ENCODE data around the gene SLC37A3.
"Not testable (repeated sequence)": the region's sequence is repeated elsewhere in the genome, so short reads cannot be mapped to it uniquely, and the experiment has no call there.

The SLC37A3 gene, protein sequence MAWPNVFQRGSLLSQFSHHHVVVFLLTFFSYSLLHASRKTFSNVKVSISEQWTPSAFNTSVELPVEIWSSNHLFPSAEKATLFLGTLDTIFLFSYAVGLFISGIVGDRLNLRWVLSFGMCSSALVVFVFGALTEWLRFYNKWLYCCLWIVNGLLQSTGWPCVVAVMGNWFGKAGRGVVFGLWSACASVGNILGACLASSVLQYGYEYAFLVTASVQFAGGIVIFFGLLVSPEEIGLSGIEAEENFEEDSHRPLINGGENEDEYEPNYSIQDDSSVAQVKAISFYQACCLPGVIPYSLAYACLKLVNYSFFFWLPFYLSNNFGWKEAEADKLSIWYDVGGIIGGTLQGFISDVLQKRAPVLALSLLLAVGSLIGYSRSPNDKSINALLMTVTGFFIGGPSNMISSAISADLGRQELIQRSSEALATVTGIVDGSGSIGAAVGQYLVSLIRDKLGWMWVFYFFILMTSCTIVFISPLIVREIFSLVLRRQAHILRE

DNA sequence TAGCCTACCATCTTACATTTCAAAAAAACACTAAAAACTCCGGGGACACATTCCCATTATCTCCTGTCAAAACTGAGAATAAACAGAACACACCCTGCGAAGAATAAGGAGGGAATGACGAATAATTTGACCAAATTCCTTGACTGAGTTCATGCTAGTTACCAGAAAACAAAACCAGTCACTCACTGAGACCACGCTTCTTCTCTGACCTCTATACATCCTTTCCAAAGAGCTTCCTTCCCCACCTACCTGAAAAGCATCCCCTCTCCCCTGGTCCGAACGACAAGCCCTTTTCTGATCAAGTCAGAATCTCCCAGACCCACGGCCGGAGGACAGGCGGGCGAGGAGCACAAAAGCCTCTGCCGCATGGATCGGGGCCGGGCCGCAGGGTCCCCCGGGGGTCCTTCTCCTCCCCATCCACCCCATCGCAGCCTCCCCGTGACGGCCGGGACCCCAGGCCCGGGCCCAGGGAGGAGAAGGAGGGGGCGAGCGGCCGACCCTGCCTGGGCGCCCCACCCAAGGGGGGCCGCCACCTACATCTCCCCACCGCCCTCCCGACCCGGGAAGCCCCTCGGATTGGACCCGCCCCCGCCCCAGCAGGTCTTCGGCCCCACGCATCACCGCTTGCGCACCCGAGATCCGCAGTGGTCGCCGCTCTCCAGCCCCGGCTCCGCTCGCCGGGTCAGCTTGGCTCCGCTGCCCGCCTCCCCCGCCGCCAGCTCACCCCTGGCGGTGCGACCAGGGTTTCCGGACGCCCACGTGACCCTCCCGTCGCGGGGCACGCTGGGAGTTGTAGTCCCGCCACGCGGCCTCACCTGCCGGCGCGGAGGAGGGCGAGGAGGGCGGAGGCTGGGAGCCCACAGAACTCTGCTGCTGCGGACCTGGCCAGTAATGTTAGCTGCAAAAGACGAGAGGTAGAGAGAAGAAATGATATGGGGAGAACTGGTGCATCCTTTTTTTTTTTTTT lies at the start of gene SLC37A3:
Gene SLC37A3 (minus strand): TSS at position 747 of the 967 bp plus-strand sequence. CDS start 16,004 bp downstream, outside the sequence.
- peak; percentile 93 for DNase-seq

DNA sequence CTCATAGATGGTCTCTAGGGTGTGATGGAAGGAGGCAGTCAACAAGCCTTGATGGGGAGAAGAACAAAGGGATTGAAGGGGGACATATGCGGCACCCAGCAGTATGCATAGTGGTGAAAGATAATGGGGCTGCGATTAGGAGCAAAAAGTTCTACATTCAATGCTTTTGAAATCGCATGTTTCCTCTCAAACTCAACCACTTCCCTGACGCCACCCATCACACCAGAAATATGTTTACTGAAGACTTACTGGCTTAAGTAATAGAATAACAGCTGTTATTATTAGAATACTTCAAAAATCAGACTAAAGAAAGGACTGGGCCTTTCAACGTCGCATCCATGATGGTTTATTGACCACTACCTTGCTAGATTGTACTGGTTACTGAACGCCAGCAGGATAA lies 49.5 kb upstream of the SLC37A3 start:
- no peak for DNase-seq

DNA sequence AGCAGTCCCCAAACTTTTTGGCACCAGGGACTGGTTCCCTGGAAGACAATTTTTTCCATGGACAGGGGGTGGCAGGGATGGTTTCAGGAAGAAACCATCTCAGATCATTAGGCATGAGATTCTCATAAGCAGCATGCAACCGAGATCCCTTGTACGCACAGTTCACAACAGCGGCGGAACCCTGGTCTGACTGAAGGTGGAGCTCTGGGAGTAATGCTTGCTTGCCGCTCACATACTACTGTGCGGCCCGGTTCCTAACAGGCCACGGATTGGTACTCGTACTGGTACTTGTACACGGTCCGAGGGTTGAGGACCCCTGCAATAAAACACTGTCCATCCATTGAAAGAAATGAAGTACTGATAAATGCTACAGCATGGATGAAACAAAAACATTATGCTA lies 48.1 kb upstream of the SLC37A3 start:
- DNase-seq = no peak

DNA sequence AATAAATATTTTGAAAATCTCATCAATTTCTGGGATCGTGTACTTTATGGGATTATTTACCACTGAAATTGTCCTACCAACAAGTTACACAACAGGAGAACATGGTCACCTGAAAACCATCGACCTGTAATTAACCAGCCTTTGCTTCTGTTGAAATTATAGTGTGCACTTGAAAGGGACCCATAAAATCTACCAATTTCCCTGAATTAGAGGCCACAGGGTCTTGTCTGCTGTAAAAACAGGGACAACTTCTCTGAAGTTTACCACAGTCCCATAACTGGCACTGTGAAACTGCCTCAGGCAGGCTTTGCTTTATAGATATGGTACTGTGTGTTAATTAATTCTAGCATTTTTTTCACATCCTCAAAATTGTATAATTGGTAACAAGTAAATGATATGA lies 43.2 kb upstream of the SLC37A3 start:
- no peak for DNase-seq

DNA sequence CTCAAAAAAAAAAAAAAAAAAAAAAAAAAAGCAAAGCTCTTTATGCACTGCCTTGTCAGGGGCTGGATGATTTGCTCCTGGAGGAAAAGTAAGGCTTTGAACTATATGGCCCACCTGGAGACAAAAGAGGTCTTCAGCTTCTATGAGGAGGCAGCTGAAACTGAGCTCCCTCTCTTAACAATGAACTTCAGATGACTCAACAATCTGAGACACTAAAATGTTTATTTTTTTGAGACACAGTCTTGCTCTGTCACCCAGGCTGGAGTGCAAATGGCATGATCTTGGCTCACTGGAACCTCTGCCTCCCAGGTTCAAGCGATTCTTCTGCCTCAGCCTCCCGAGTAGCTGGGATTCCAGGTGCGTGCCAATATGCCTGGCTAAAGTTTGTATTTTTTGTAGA lies 42.3 kb upstream of the SLC37A3 start:
- DNase-seq = no peak

DNA sequence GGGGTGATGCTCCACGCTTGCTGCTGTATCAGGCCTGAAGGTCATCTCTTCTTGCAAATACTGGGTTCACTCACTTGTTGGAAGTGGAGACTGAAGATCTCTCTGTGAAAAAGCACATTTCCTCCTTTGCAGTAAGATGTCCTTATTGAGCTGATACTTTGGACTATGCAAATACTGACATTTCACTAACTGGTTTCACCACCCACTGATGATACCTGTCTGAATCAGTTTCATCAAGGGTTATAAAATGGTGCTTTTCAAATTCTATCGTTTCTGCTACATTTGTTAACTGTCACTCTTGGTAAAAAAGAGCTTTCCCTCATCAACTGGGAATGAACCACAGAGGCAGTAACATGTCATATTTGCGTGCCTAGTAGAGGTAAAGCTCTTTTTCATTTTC lies 41.0 kb upstream of the SLC37A3 start:
- DNase-seq = no peak

DNA sequence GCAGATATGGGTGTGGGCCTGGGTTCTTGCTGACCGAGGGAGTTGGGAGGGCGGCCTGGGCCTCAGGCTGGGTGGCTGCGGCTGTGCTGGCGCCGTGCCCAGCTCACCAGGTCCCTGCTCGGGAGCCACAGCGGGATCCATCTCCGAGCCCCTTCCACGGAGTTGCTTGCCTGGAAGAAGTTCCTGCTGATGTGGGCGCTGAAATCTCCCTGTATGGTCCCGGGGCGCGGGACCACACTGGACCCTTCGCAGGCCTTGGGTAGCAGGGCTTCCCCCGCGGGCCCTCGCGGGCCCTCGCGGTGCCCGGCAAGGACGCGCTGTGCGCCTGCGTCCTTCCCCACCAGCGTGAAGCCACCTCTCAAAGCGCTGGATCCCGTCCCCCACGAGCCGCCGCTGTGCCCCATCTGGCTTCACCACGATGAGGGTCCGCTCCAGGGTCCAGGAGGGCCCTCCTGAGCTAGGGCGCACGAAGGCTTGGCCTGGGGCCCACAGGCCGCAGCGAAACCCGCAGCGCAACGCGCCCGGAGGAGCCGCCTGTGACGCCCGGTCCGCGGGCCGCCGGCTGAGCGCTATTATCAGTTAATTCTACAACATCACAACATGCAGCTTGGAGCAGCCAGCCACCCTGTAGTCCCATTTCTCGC lies 37.0 kb upstream of the SLC37A3 start:
- DNase-seq = no peak

DNA sequence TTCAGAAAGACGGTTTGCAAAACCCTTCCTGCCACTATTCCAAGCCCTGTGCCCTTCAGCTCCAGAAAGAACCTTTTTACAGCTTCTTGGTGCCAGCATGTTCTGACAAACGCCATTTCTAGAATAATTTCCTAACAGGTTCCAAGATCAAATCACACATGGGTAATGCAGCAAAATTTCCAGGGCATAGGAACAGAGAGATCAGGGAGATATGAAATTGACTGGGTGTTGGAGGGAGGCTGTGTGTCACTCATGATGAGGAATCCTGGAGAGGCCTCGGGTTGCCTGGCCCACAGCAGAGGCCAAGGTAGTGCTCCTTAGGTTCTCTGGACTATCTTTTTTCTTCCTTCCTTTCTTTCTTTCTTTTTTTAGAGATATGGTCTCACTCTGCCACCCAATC lies 35.1 kb upstream of the SLC37A3 start:
- DNase-seq = no peak

DNA sequence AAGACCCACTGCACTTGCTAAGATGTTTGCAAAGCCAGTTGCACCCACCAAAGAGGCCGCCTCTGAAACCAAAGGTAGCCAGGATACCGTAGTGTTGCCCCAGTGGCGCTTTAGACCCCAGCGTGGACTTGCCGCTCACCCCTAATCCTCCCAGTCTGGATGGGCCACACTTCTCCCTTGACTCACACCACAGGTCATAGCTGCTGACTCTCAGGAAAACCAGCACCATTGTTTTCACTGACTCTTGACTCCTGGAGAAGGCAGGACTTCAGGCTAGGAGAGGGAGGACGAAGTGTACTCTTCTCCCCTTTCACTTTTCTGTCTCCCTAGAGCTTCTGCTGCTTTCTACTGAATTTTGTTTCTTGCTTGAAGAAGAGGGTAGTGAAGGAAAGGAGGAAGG lies 27.8 kb upstream of the SLC37A3 start:
- no peak for DNase-seq

DNA sequence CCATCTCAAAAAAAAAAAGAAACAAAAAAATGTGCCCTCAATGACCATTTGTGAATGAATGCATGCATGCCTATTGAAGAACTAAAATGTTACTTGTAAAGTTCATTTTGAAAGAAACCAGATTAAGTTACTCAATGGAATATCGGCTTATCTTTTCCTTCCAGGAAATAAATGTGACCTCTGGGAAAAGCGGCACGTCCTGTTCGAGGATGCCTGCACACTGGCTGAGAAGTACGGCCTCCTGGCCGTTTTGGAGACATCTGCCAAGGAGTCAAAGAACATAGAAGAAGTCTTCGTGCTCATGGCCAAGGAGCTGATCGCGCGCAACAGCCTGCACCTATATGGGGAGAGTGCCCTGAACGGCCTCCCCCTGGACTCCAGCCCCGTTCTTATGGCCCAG lies 27.4 kb upstream of the SLC37A3 start:
- DNase-seq = no peak

DNA sequence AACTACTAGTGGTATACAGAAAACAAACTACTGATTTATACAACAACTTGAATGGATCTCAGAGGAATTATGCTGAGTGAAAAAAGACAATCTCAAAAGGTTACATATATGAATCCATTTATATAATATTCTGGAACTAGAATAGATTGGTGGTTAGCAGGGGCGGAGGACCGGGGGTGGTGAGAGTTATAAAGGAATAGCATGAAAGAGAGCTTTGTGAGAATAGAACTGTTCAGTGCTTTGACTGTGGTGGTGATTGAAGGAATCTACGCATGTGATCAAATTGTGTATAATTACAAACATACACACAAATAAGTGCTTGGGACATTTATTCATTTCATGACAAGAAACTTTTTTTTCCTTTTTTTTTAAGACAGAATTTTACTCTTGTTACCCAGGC lies 25.2 kb upstream of the SLC37A3 start:
- no peak for DNase-seq

DNA sequence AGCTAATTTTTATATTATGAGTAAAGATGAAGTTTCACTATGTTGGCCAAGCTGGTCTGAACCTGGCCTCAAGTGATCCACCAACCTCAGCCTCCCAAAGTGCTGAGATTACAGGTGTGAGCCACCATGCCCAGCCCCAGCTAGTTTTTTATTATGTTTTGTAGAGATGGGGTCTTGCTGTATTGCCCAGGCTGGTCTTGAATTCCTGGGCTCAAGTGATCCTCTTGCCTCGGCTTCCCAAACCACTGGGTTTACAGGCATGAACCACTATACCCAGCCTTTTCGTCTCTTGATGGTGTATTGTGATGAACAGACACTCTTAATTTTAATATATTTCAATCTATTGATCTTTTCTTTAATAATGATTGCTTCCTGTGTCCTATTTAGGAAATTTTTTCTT lies 23.2 kb upstream of the SLC37A3 start:
- DNase-seq = no peak

DNA sequence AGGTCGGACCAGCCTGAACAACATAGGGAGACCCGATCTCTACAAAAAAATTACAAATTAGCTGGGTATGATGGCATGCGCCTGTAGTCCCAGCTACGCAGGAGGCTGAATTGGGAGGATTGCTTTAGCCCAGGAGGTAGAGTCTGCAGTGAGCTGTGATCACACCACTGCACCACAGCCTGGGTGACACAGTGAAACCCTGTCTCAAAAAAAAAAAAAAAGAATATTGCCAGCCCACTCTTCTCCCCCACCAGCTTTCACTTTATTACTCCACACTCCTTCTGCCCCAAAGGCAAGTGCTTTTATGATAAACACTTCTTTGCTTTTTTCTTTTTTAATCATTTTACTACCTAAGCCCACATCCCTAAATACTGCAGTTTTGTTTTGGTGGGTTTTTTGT lies 20.3 kb upstream of the SLC37A3 start:
- DNase-seq = no peak

DNA sequence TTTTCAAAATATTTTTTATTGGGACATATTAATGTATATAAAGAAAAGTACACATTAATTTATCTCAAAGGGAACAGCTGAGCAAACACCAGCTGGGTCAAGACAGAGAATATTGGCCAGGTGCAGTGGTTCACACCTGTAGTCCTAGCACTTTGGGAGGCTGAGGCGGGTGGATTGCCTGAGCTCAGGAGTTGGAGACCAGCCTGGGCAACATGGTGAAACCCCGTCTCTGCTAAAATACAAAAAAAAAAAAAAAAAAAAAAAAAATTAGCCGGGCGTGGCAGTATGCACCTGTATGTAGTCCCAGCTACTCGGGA lies 19.8 kb upstream of the SLC37A3 start:
- not testable (repeated sequence) for DNase-seq

DNA sequence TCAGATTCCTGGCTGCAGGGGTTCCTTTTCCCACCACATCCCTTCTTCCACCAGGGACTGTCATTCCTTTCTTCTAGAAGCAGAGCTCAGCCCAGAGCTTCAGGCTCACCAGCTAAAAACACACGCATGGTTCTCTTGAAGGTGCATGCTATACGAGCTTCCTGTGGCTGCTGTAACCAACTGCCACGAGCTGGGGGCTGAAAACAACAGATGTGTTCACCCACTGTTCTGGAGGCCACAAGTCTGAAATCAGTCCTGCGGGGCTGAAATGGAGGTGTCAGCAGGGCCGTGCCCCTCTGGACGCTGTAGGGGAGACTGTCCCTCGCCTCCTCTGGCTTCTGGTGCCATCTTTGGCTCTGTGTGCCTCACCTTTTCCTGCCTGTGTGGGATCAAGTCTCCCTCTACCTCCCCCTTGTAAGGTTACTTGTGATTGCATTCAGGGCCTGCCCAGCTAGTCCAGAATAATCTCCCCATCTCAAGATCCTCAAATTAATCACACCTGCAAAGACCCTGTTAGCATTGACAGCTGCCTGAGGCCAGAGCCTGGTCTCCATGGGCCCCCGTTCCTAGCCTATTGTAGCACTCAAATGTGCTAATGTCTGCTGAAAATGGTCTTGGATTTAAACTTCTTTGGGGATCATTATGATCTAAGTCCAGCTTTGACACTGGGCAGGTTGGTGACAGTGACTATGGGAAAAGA lies 19.3 kb upstream of the SLC37A3 start:
- DNase-seq = no peak

DNA sequence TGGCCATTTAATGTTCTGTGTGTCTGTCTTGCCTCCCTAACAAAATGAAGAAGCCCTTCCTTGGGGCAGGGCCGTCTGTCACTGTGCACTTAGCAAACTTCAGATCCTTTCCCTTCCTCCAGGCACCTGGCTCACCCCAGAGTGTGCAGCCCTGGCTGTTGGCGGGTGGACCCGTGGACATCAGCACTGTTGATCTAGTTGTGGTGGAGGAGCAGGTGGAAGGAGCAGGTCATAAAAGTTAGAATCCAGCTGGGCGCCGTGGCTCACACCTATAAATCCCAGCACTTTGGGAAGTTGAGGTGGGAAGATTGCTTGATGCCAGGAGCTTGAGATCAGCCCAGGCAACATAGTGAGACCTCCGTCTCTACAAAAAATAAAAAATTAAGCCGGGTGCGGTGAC lies 18.2 kb upstream of the SLC37A3 start:
- no peak for DNase-seq

DNA sequence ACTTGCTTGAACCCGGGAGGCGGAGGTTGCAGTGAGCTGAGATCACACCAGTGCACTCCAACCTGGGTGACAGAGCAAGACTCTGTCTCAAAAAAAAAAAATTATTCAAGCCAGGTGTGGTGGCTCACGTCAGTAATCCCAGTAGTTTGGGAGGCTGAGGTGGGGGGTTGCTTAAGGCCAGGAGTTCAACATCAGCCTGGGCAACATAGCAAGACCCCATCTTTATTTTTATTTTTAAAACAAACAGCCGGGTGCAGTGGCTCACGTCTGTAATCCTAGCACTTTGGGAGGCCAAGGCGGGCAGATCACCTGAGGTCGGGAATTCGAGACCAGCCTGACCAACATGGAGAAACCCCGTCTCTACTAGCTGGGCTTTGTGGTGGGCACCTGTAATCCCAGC lies 17.5 kb upstream of the SLC37A3 start:
- not testable (repeated sequence) for DNase-seq

DNA sequence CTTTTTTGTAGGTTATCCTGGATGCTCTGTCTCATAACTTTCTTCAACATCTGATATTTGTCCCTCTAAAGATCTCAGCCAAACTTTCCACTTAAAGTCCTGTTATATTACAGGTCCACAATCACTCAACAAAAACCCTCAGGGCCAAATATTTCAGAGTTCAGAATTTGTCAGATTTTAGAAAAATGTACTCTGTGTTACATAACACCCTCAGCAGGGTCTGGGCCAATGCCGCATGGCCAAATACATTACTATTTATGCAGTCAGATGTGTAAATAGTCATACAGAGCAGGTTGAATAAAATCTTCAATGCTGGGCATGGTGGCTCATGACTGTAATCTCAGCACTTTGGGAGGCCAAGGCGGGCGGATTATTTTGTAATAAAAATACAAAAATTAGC lies 17.0 kb upstream of the SLC37A3 start:
- DNase-seq = no peak

DNA sequence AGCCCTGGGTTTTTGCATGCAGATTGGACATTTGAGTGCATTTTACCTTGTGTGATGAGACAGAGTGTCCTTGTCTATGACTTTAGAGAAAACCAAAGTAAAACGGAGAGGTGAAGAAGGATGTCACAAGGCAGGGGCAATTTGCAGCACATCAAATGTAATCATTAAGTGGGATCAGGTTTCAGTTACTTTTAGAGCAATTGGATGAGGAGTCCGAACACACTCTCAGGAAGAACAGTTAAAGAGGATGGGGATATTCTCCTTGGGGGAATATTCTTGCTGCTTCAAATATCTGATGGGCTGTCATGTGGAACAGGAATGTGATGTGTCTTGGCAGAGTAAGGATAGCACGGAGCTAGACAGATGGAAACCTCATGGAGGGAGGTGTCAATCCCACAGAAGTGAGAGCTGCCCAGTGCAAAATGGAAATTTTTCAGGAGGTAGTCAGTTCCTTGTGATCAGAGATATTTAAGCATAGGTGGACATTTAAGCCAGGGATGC lies 6.3 kb upstream of the SLC37A3 start:
- DNase-seq = no peak

DNA sequence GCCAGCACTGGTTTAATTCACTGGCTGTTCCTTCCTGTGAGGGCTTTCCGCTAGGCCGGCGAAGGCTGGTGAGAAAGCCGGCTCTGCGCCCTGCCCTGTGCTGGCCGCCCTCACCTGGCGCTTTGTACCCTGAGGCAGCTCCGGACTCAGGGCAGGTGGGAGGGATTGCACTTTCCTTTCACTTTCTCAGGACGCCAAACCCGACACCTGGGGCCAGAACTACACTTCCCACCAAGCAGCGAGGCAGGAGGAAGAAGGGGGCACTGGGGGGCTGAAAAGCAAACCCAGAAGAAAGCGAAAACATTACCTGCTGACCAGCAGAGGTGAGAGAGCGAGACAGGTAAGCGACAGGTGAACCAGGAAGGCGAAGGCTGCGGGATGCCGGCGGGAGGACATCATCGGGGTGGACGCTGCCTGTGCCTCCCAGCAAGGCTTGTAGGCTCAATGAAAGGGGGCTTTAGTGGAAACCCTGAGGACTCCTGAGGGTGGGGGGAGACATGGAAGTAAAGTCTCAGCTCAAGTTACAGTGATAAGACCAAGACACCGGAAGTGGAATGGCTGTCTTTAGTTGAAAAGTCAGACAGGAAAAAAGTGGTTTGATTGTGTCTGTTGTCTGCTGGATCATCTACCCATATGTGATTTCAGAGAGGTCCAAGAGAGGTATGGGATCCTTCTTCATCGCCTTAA lies 5.7 kb upstream of the SLC37A3 start, which contains the start of gene RAB19:
Gene RAB19 (plus strand): TSS at position 181 of the 687 bp plus-strand sequence. CDS start 3,589 bp downstream, outside the sequence.
- DNase-seq = peak; percentile 80

DNA sequence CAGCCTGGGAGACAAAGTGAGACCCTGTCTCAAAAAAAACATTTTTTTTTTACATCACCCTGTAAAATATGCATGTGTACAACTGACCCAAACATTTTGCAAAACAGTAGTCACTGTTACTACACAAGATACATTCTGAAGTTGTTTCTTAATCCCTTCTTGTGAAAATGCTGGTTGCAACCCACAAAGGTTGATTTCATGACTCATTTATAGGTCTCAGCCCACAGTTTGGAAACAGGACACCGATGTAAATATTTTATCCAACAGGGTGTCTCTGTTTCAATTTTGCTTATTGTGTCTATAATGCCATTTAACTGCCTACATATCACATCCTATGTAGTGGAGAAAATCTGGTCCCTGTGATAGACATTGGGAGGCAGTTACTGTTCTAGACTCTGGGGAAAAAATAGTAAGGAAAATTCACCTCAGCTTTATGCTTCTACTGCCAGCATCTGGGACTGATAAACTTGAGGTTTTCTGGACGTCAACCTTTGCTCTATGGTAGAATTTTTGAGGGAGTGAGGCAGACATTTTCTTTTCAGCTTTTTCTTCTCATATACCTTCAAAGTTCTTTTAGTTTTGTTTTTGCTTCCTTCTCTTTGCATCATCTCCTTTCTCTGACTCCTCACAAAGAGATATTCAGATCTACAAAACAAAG lies 4.0 kb upstream of the SLC37A3 start:
- no peak for DNase-seq

All from islet precursor cell (in vitro differentiated cells).